Loucy (cell line): ENCODE data around the gene KRTAP12-4.
"Not testable (repeated sequence)": the region's sequence is repeated elsewhere in the genome, so short reads cannot be mapped to it uniquely, and the experiment has no call there.

Experiments used
- H2AFZ ChIP-seq: fragments of 200-600 bp; sonication (generic); 2 replicates; pipeline ENCODE4 v1.6.0; 2016; ENCODE audit warnings: antibody characterized with exemption, mild to moderate bottlenecking, low read length, moderate library complexity
- H3F3A ChIP-seq: fragments of 200-600 bp; 2 replicates; pipeline ENCODE4 v1.6.0; 2016; ENCODE audit warnings: antibody characterized with exemption, low read depth, mild to moderate bottlenecking
- H3K27me3 ChIP-seq: fragments of 200-600 bp; sonication (generic); 2 replicates; pipeline ENCODE4 v1.6.1; 2014; ENCODE audit warnings: low read length, mild to moderate bottlenecking; ENCODE audit not compliant: insufficient read depth, poor library complexity, severe bottlenecking
- H3K36me3 ChIP-seq: fragments of 200-600 bp; sonication (generic); 2 replicates; pipeline ENCODE4 v1.6.1; 2016; ENCODE audit warnings: low read length; ENCODE audit not compliant: insufficient read depth
- H3K4me1 ChIP-seq: fragments of 200-600 bp; sonication (generic); 2 replicates; pipeline ENCODE4 v1.5.1; 2014; ENCODE audit warnings: low read length, mild to moderate bottlenecking; ENCODE audit not compliant: insufficient read depth, poor library complexity, severe bottlenecking
- H3K4me2 ChIP-seq: fragments of 200-600 bp; sonication (generic); 2 replicates; pipeline ENCODE4 v1.6.0; 2014; ENCODE audit warnings: antibody characterized with exemption, low read length, low read depth, mild to moderate bottlenecking; ENCODE audit not compliant: poor library complexity, severe bottlenecking
- H3K4me3 ChIP-seq: fragments of 200-600 bp; sonication (generic); 2 replicates; pipeline ENCODE4 v1.5.1; 2014; ENCODE audit warnings: low read length, mild to moderate bottlenecking, mixed read lengths; ENCODE audit not compliant: poor library complexity, severe bottlenecking
- H3K79me2 ChIP-seq: fragments of 200-600 bp; sonication (generic); 2 replicates; pipeline ENCODE4 v1.6.1; 2014; ENCODE audit warnings: low read length; ENCODE audit not compliant: insufficient read depth
- H3K9ac ChIP-seq: fragments of 200-600 bp; sonication (generic); 2 replicates; pipeline ENCODE4 v1.6.0; 2014; ENCODE audit warnings: mild to moderate bottlenecking, low read depth, low read length, moderate library complexity; ENCODE audit not compliant: poor library complexity, severe bottlenecking
- H3K9me2 ChIP-seq: fragments of 200-600 bp; sonication (generic); replicated peaks from 2 replicates; pipeline ENCODE4 v1.6.1; 2016; ENCODE audit warnings: low read depth, low read length, mixed read lengths
- H3K9me3 ChIP-seq: fragments of 200-600 bp; sonication (generic); 2 replicates; pipeline ENCODE4 v1.6.1; 2014; ENCODE audit warnings: mild to moderate bottlenecking, antibody characterized with exemption, low read length, low read depth; ENCODE audit not compliant: insufficient read depth
- H4K20me1 ChIP-seq: fragments of 200-600 bp; sonication (generic); 2 replicates; pipeline ENCODE4 v1.6.0; 2014; ENCODE audit warnings: antibody characterized with exemption, low read length, mild to moderate bottlenecking; ENCODE audit not compliant: insufficient read depth, poor library complexity, severe bottlenecking
- CTCF ChIP-seq: fragments of 200-600 bp; sonication (generic); conservative IDR thresholded peaks from 2 replicates; pipeline ENCODE4 v1.5.1; 2014; ENCODE audit warnings: mild to moderate bottlenecking, antibody characterized with exemption, low read length
- EZH2phosphoT487 ChIP-seq: fragments of 200-600 bp; IDR thresholded peaks from 2 replicates; pipeline ENCODE4 v1.6.1; 2018; ENCODE audit warnings: antibody characterized with exemption, mild to moderate bottlenecking, moderate library complexity, borderline replicate concordance

KRTAP12-4 gene

GRCh38 chr21:44648557-44649311 lies 5.7 kb downstream of the KRTAP12-4 start:
- H3K36me3 ChIP-seq, result no peaks in the 10 kb centered on the region
- H3K4me1 ChIP-seq, result no peaks in the 10 kb centered on the region
- H3F3A ChIP-seq, result no peaks in the 10 kb centered on the region
- H3K27me3 ChIP-seq, result no peaks in the 10 kb centered on the region
- TF ChIP-seq CTCF, result no peak
- TF ChIP-seq EZH2phosphoT487, result no peak
- no peak overlapping the region for H3K4me3 ChIP-seq
- peaks cover 7% of the 10 kb centered on the region; the same call in 1 of the 2 replicates for H3K9me3 ChIP-seq
- H3K9me2 ChIP-seq, result no peaks in the 10 kb centered on the region
- H3K9ac ChIP-seq, result no peak overlapping the region
- no peaks in the 10 kb centered on the region for H3K79me2 ChIP-seq
- H4K20me1 ChIP-seq, result no peaks in the 10 kb centered on the region
- H2AFZ ChIP-seq, result no peak overlapping the region
- H3K4me2 ChIP-seq, result no peak overlapping the region

- Histone ChIP-seq H3K36me3 (no peaks in the 10 kb centered on the region), H3K4me3 (no peak overlapping the region), H4K20me1 (no peaks in the 10 kb centered on the region), H3F3A (no peaks in the 10 kb centered on the region), H3K9me2 (no peaks in the 10 kb centered on the region), H3K4me2 (no peak overlapping the region), H2AFZ (no peak overlapping the region), H3K9ac (no peak overlapping the region), H3K79me2 (no peaks in the 10 kb centered on the region), H3K4me1 (no peaks in the 10 kb centered on the region), H3K27me3 (no peaks in the 10 kb centered on the region), H3K9me3 (peaks cover 12% of the 10 kb centered on the region; the same call in 1 of the 2 replicates)
- TF ChIP-seq CTCF (no peak), EZH2phosphoT487 (no peak)
These were observed 7.3 kb downstream of the KRTAP12-4 start for GRCh38 chr21:44647222-44647552.

- H3K9ac ChIP-seq, H3K36me3 ChIP-seq, H3F3A ChIP-seq, H2AFZ ChIP-seq, H3K4me3 ChIP-seq, H4K20me1 ChIP-seq, H3K4me2 ChIP-seq, H3K27me3 ChIP-seq, H3K4me1 ChIP-seq, H3K79me2 ChIP-seq, H3K9me2 ChIP-seq: not testable (repeated sequence)
- H3K9me3 ChIP-seq, result peaks cover 12% of the 10 kb centered on the region; the same call in 1 of the 2 replicates
These were observed 7.9 kb downstream of the KRTAP12-4 start, which contains the start of gene KRTAP10-11 for GRCh38 chr21:44646366-44647221. Gene KRTAP10-11 (plus strand): TSS chr21:44646414. CDS start chr21:44646459, 45 bp downstream.
